22Rv1 (cell line): ENCODE measurements around the gene NSUN3.
"Not testable (repeated sequence)": the region's sequence is repeated elsewhere in the genome, so short reads cannot be mapped to it uniquely, and the experiment has no call there.

Experiments used
- H3K27ac ChIP-seq: fragments of 450-650 bp; 2 replicates; pipeline ENCODE4 v1.5.1; 2017
- ZFX ChIP-seq: fragments of 450-650 bp; IDR thresholded peaks from 2 replicates; pipeline ENCODE4 v1.6.1; 2017; ENCODE audit warnings: antibody characterized with exemption, borderline replicate concordance
- TF ChIP-seq, protein P1 (sequence below): fragments of 450-650 bp; IDR thresholded peaks from 2 replicates; pipeline ENCODE4 v1.5.1; 2017; ENCODE audit warnings: mild to moderate bottlenecking

The NSUN3 gene

DNA sequence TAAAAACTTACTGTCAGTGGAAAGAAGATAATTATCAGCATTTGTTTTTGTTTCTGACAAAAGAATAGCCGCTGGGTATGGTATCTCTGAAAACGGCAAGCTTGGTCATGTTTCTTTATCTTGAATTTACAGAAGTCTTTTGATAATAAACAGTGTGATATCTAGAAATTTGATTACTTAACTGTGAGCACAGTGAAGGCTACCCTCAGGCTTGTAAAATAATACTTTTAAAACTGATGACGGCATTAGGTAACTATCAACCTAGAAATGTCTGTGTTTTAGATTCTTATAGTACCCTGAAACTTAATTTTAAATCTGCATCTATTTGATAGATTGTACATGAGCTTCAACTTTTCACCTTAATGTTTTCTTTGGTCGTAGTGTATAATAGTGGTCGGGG is 43.4 kb downstream of the NSUN3 start:
- TF ChIP-seq, protein P1, sequence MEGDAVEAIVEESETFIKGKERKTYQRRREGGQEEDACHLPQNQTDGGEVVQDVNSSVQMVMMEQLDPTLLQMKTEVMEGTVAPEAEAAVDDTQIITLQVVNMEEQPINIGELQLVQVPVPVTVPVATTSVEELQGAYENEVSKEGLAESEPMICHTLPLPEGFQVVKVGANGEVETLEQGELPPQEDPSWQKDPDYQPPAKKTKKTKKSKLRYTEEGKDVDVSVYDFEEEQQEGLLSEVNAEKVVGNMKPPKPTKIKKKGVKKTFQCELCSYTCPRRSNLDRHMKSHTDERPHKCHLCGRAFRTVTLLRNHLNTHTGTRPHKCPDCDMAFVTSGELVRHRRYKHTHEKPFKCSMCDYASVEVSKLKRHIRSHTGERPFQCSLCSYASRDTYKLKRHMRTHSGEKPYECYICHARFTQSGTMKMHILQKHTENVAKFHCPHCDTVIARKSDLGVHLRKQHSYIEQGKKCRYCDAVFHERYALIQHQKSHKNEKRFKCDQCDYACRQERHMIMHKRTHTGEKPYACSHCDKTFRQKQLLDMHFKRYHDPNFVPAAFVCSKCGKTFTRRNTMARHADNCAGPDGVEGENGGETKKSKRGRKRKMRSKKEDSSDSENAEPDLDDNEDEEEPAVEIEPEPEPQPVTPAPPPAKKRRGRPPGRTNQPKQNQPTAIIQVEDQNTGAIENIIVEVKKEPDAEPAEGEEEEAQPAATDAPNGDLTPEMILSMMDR, result no peak
- no peak for TF ChIP-seq ZFX
- H3K27ac ChIP-seq, result no peak overlapping the region

DNA sequence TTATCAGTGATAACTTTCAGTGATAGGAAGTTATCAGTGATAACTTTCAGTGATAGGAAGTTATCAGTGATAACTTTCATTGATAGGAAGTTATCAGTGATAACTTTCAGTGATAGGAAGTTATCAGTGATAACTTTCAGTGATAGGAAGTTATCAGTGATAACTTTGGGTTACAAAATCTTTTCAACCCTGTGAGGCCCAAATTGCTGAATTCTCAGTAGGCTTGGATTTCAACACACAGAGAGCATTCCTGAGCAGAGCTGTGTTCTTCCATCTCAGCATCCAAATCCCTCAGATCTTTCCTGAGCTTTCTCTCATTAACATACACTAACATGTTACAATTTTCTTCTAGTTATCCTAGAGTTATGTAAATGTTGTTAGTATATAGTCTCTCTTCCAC is 47.4 kb downstream of the NSUN3 start:
- H3K27ac ChIP-seq, result not testable (repeated sequence)

DNA sequence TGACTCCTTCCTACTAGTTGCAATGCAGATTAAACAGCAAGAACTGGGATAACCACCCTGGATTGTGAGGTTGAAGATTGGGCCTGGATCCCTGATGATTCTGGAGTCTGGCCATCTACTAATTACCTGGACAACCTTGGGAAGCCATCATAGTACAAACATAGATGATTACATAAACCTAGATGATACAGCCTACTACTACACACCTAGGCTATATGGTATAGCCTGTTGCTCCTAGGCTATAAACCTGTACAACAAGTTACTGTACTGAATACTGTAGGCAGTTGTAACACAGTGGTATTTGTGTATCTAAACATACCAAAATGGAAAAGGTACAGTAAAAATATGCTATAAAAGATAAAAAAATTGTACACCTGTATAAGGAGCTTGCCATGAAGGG is 48.0 kb downstream of the NSUN3 start:
- H3K27ac ChIP-seq, result no peak overlapping the region
- TF ChIP-seq ZFX, result no peak
- TF ChIP-seq, protein P1, result no peak

DNA sequence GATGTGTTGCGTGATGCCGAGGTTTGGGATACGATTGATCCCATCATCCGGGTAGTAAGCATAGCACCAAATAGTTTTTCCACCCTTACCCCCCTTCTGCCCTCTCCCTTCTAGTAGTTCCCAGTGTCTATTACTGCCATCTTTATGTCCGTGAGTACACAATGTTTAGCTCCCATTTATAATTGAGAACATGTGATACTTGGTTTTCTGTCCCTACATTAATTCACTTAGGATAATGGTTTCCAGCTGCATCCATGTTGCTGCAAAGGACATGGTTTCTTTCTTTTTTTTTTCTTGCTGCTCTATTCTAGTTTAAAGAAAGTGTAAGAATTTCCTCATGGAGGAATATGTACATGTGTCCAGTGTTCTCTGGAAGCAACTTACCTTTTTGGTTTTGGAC is 51.8 kb downstream of the NSUN3 start:
- TF ChIP-seq ZFX, result no peak
- TF ChIP-seq, protein P1, result no peak
- H3K27ac ChIP-seq, result no peak overlapping the region

DNA sequence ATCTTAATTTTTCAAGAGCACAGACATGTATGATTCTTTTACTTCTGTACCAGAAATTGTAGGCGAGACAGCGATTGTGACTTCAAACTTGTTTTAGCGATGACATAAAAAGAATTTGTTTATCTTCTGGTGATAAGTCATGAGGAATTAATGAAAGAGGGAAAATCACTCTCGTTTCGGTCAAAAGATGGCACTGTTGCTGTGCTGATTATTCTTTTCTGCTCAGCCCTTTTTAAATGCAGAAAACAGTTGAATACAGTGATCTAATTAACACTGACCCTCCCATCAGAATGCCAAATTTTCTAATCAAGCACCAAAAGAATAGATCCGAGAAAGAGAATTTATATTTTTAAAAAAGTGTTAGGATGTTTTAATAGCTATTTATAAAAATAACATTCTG is 52.6 kb downstream of the NSUN3 start:
- no peak overlapping the region for H3K27ac ChIP-seq
- TF ChIP-seq, protein P1, result peak; percentile 41
- TF ChIP-seq ZFX, result no peak

DNA sequence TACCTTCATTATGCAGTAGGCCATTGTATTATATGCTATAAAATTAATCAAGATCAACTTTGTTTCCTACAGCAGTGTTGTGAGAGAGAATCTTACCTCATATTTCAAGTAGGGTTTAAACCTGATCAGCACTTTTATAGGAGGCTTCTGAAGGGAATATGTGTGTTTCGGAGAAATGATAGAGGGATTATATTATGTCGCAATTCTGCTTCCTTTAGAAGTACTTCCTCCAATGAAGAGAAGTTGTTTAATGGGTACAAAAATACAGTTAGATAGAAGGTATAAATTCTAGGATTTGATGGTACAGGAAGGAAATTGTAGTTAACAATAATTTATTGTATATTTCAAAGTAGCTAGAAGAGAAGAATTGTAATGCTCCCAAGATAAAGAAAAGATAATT is 54.9 kb downstream of the NSUN3 start:
- TF ChIP-seq, protein P1, result no peak
- no peak for TF ChIP-seq ZFX
- H3K27ac ChIP-seq, result no peak overlapping the region

DNA sequence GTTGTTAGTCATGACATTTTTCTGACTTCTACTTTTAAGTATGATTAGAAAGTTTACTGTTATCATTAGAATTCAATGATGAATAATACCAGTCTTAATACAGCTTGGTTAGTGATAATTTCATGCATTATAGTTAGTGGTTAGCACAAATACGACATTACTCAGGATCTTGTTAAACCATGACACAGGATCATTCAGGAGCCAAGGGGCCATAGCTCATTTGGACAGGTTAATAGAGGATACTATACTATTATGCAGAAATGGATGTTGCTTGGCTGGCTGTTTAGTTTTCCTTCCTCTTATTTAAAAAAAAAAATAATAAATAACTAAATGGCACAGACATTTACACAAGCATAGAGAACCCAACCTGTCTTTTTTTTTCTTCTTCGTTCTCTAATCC is 55.5 kb downstream of the NSUN3 start:
- H3K27ac ChIP-seq, result no peak overlapping the region
- TF ChIP-seq ZFX, result no peak
- TF ChIP-seq, protein P1, result no peak

DNA sequence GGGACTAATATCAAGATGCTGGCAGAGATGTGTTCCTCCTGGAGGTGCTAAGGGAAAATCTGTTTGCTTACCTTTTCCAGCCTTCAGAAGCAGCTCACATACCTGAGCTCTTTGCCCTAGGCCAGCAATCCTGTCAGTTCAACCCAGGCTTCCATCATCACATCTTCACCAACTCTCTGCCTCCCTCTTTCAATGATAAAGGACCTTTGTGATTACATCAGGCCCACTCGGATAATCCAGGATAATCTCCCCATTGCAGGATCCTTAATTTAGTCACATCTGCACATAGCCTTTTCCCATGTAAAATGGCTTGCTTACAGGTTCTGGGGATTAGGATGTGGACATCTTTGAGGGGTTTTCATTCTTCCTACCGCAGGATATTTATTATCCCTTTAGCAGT is 58.3 kb downstream of the NSUN3 start:
- TF ChIP-seq, protein P1, result no peak
- TF ChIP-seq ZFX, result no peak

More for the DNA sequence above, 58.3 kb downstream of the NSUN3 start:
- H3K27ac ChIP-seq, result no peak overlapping the region
